H1 (cell line): ENCODE measurements around the gene GPS1. TPM values are rescaled to one million over a fixed set of nuclear protein-coding genes. Genes with fewer than 3 reads are reported as not detected.

ENCODE experiments used
- EZH2 ChIP-seq: fragments of 200-600 bp; sonication (generic); IDR thresholded peaks from 2 replicates; pipeline ENCODE4 v1.7.1; 2012; ENCODE audit warnings: low read depth, mild to moderate bottlenecking, moderate library complexity, low read length, inconsistent platforms; ENCODE audit not compliant: severe bottlenecking
- MAFK ChIP-seq: IDR thresholded peaks from 2 replicates; pipeline ENCODE4 v1.6.1; 2012; ENCODE audit warnings: low read depth, mild to moderate bottlenecking, improper control_type of control experiment, low read length
- SP1 ChIP-seq: IDR thresholded peaks from 2 replicates; pipeline ENCODE4 v1.6.1; 2011; ENCODE audit warnings: low read depth, low read length
- YY1 ChIP-seq: IDR thresholded peaks from 2 replicates; pipeline ENCODE4 v1.6.1; 2011; ENCODE audit warnings: low read depth, mild to moderate bottlenecking, low read length
- polyA plus RNA-seq, 7 experiments: library from polyadenylated mRNA; depleted of rRNA in 3 of 7; stranded (reverse) in 5 of 7; unstranded in 2 of 7; fragments of >200 nt in 5 of 7; fragments of 200-250 nt in 2 of 7; gene quantifications; 1 replicate in 5 of 7; 2 replicates in 1 of 7; 4 replicates in 1 of 7; pipeline versions ENCODE4 v1.2.1 to v1.2.3, GENCODE V29; 2011 to 2013; ENCODE audit warnings: missing spikeins in 2 of 7, mixed read lengths in 2 of 7
- total RNA-seq: library from RNA; stranded (reverse); fragmentation: NEBNext Ultra II Directional; extraction: Animal tissue kit (Norgen Biotek cat#: 25700); gene quantifications from 2 replicates; pipeline ENCODE4 v1.2.1, GENCODE V29; 2021

Gene GPS1
- total and polyA plus RNA-seq, 2 of the 8 experiments (the other 6 are each of a cell fraction or from before 2014, with no cell fraction given): 153 to 277 TPM

DNA sequence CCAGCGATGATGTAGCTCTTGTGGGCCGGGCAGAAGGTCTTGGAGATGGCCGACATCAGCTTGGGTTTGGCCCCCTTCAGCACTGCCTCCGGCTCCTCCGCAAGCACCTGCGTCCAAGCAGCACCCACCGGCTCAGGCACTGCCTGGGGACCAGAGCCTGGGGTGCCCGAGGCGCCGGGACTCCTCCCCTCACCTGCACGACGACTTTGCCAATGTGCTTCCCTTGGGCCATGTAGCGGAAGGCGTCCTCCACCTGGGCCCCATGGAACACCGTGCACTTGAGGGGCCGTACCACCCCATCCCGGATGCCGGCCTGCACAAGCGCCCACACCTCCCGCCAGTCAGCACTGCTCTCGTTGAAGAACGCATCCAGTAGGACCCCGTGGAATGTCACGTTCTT lies 31.3 kb downstream of the GPS1 start (continued):
- TF ChIP-seq EZH2: no peak
- no peak for TF ChIP-seq MAFK
- no peak for TF ChIP-seq YY1
- no peak for TF ChIP-seq SP1
- TF ChIP-seq, all 59 proteins: peak for 0
